HepG2 (cell line): Measurements from ENCODE around the gene WFDC12. TPM values are rescaled to one million over a fixed set of nuclear protein-coding genes. Genes with fewer than 3 reads are reported as not detected.
A peak's percentile ranks its signal among the peaks of the same experiment; 100 is the strongest.

ENCODE experiments used
- ATAC-seq: fragments of 200-7000 bp; cut with Tn5 transposase; 3 replicates; pipeline ENCODE4 v1.9.1; 2020; ENCODE audit warnings: mild to moderate bottlenecking, moderate library complexity
- BruUV-seq: library from RNA; stranded (reverse); fragments of 400-500 nt; replicated peaks from 2 replicates; lab custom pipeline; 2021; lab: Mats Ljungman, UMichigan
- CTCF ChIA-PET: fragments of 300-600 bp; formaldehyde crosslinking; extraction: SDS; loops from one replicate; lab custom pipeline; 2021; ENCODE audit warnings: low total read pairs, inconsistent platforms, low intra/inter-chr PET ratio; lab: Yijun Ruan, JAX
- POLR2A ChIA-PET: fragments of 350-600 bp; sonication (Branson Sonifier 250); formaldehyde crosslinking; loops from one replicate; lab custom pipeline; 2020; ENCODE audit warnings: antibody characterized with exemption, inconsistent platforms; lab: Yijun Ruan, JAX
- DNase-seq: peaks from one replicate; pipeline ENCODE4 v3.0.0-alpha.2; 2015; ENCODE audit warnings: low spot score
- FAIRE-seq: peaks from 3 replicates; lab custom pipeline; 2011; peaks lifted over from hg19 to GRCh38; lab: Jason Lieb, UNC
- H2AFZ ChIP-seq: one replicate; pipeline ENCODE4 v1.6.1; 2011; ENCODE audit warnings: low read length, inconsistent platforms
- H3K27ac ChIP-seq: fragments of 300-600 bp; 3 replicates; pipeline ENCODE4 v1.8.0; 2011; ENCODE audit warnings: mixed run types, mild to moderate bottlenecking, mixed read lengths, low read length, inconsistent platforms; ENCODE audit not compliant: insufficient read depth; ENCODE audit errors: extremely low read length
- H3K27me3 ChIP-seq, 2 experiments: fragments of 200-600 bp in 1 of 2; 2 replicates in 1 of 2; 3 replicates in 1 of 2; pipeline versions ENCODE4 v1.6.0 to v1.8.0; 2011; ENCODE audit warnings: low read length in 2 of 2, mild to moderate bottlenecking in 2 of 2, moderate library complexity in 2 of 2, inconsistent platforms in 1 of 2; ENCODE audit not compliant: insufficient read depth in 2 of 2, control insufficient read depth in 1 of 2
- H3K36me3 ChIP-seq, 2 experiments: fragments of 200-600 bp in 1 of 2; replicated peaks in 1 of 2; 2 replicates in 1 of 2; 3 replicates in 1 of 2; pipeline versions ENCODE4 v1.5.1 to v1.8.0; 2011; ENCODE audit warnings: low read length in 2 of 2, inconsistent platforms in 1 of 2; ENCODE audit not compliant: insufficient read depth in 2 of 2, control insufficient read depth in 1 of 2
- H3K4me1 ChIP-seq: 2 replicates; pipeline ENCODE4 v1.5.1; 2012; ENCODE audit warnings: low read length, inconsistent platforms; ENCODE audit not compliant: insufficient read depth
- H3K4me2 ChIP-seq: 2 replicates; pipeline ENCODE4 v1.6.0; 2011; ENCODE audit warnings: low read depth, low read length, inconsistent platforms
- H3K4me3 ChIP-seq, 3 experiments: fragments of 200-600 bp in 1 of 3; sonication (generic), shearing (Covaris generic) in 1 of 3; replicated peaks in 1 of 3; 2 replicates each; pipeline ENCODE4 v1.5.1; 2011 to 2016; ENCODE audit warnings: low read length in 3 of 3, inconsistent platforms in 2 of 3, low read depth in 2 of 3, mild to moderate bottlenecking in 2 of 3, control low read depth in 1 of 3, mixed read lengths in 1 of 3; ENCODE audit not compliant: insufficient read depth in 1 of 3
- H3K79me2 ChIP-seq: one replicate; pipeline ENCODE4 v1.6.1; 2011; ENCODE audit warnings: low read length, inconsistent platforms; ENCODE audit not compliant: insufficient read depth
- H3K9ac ChIP-seq: 2 replicates; pipeline ENCODE4 v1.6.0; 2011; ENCODE audit warnings: mild to moderate bottlenecking, low read depth, low read length, inconsistent platforms; ENCODE audit not compliant: insufficient read depth
- H3K9me3 ChIP-seq: 2 replicates; pipeline ENCODE4 v1.5.1; 2012; ENCODE audit warnings: mild to moderate bottlenecking, low read length
- H4K20me1 ChIP-seq: 2 replicates; pipeline ENCODE4 v1.6.0; 2011; ENCODE audit warnings: inconsistent platforms, mild to moderate bottlenecking, low read length, moderate library complexity; ENCODE audit not compliant: insufficient read depth
- ATF7-NPFF ChIP-seq: sonication (generic); formaldehyde crosslinking; IDR thresholded peaks from 2 replicates; pipeline ENCODE4 v1.8.1; 2023; ENCODE audit warnings: mild to moderate bottlenecking, low read depth, missing genetic modification reagents, moderate library complexity
- DNMT1 ChIP-seq: sonication (generic); formaldehyde crosslinking; IDR thresholded peaks from 2 replicates; pipeline ENCODE4 v1.5.1; 2020; ENCODE audit warnings: mild to moderate bottlenecking, missing genetic modification reagents
- FOXA3 ChIP-seq: IDR thresholded peaks from 2 replicates; pipeline ENCODE4 v1.6.1; 2016; ENCODE audit warnings: missing genetic modification reagents, missing compliant biosample characterization
- HDAC6 ChIP-seq: fragments of 200-600 bp; sonication (generic); IDR thresholded peaks from 2 replicates; pipeline ENCODE4 v1.7.0; 2017; ENCODE audit warnings: mild to moderate bottlenecking, antibody characterized with exemption, low read length, low read depth
- HES4 ChIP-seq: sonication (generic); formaldehyde crosslinking; IDR thresholded peaks from 2 replicates; pipeline ENCODE4 v1.9.0; 2021; ENCODE audit warnings: mild to moderate bottlenecking, missing genetic modification reagents, borderline replicate concordance
- HOXA9 ChIP-seq: sonication (generic); formaldehyde crosslinking; IDR thresholded peaks from 2 replicates; pipeline ENCODE4 v1.8.1; 2022; ENCODE audit warnings: missing genetic modification reagents, mild to moderate bottlenecking, moderate library complexity, borderline replicate concordance
- LCORL ChIP-seq, 2 experiments: fragments of 450-650 bp in 1 of 2; sonication (generic) in 1 of 2; formaldehyde crosslinking in 1 of 2; IDR thresholded peaks; 2 replicates each; pipeline versions ENCODE4 v1.5.0 to v1.6.1; 2017 to 2020; ENCODE audit warnings: antibody characterized with exemption in 1 of 2, missing genetic modification reagents in 1 of 2
- MED13 ChIP-seq: sonication (generic); formaldehyde crosslinking; IDR thresholded peaks from 2 replicates; pipeline ENCODE4 v1.5.0; 2020; ENCODE audit warnings: missing genetic modification reagents
- NFIC ChIP-seq: IDR thresholded peaks from 2 replicates; pipeline ENCODE4 v1.6.1; 2012; ENCODE audit warnings: mild to moderate bottlenecking, low read length, inconsistent platforms
- NONO ChIP-seq, 2 experiments: fragments of 450-650 bp in 1 of 2; sonication (generic) in 1 of 2; formaldehyde crosslinking in 1 of 2; IDR thresholded peaks in 1 of 2; conservative IDR thresholded peaks in 1 of 2; 2 replicates each; pipeline versions ENCODE4 v1.6.1 to v1.8.0; 2017 to 2022; ENCODE audit warnings: mild to moderate bottlenecking in 1 of 2, missing genetic modification reagents in 1 of 2, moderate library complexity in 1 of 2
- POLR2AphosphoS2 ChIP-seq: IDR thresholded peaks from 2 replicates; pipeline ENCODE4 v1.6.1; 2011; ENCODE audit warnings: low read depth, low read length, improper control_type of control experiment
- TEAD2 ChIP-seq: sonication (generic); formaldehyde crosslinking; IDR thresholded peaks from 2 replicates; pipeline ENCODE4 v1.9.0; 2021; ENCODE audit warnings: missing genetic modification reagents
- ZNF260 ChIP-seq: sonication (generic); formaldehyde crosslinking; IDR thresholded peaks from 2 replicates; pipeline ENCODE4 v1.4.0; 2020; ENCODE audit warnings: missing genetic modification reagents, low read depth, mild to moderate bottlenecking, borderline replicate concordance
- ZNF333 ChIP-seq: sonication (generic); formaldehyde crosslinking; IDR thresholded peaks from 2 replicates; pipeline ENCODE4 v1.4.0; 2020; ENCODE audit warnings: mild to moderate bottlenecking, missing genetic modification reagents, borderline replicate concordance
- ZNF33B ChIP-seq: sonication (generic); formaldehyde crosslinking; IDR thresholded peaks from 2 replicates; pipeline ENCODE4 v1.5.1; 2020; ENCODE audit warnings: mild to moderate bottlenecking, missing genetic modification reagents
- ZNF83 ChIP-seq: sonication (generic); formaldehyde crosslinking; IDR thresholded peaks from 2 replicates; pipeline ENCODE4 v1.4.0; 2020; ENCODE audit warnings: missing genetic modification reagents, mild to moderate bottlenecking, borderline replicate concordance
- WGBS: methylation state at CpG from one replicate; pipeline ENCODE4 v1.1.6; 2017; ENCODE audit warnings: low lambda C conversion rate; 5-methylcytosine and 5-hydroxymethylcytosine counted together
- in situ Hi-C: cut with HindIII; loops from 2 replicates; pipeline ENCODE4 v1.10.0; 2017; ENCODE audit warnings: low pct_unique_long_range_greater_than_20kb; ENCODE audit not compliant: extremely low pct_ligation_motif_present
- intact Hi-C: fragments of 100-400 bp; cut with micrococcal nuclease; formaldehyde crosslinking; loops from one replicate; pipeline ENCODE4 v1.10.0; 2022; ENCODE audit not compliant: unreplicated experiment
- polyA plus RNA-seq, 8 experiments: library from polyadenylated mRNA; depleted of rRNA in 3 of 8; stranded (reverse) in 7 of 8; unstranded in 1 of 8; fragments of >200 nt; fragmentation: Illumina TruSeq in 4 of 8; extraction: Trizol in 4 of 8; gene quantifications; 2 replicates each; pipeline versions ENCODE4 v1.2.1 to v1.2.3, GENCODE V29; 2011 to 2016; ENCODE audit warnings: low read depth in 4 of 8, missing spikeins in 1 of 8, mixed read lengths in 1 of 8; ENCODE audit not compliant: insufficient read depth in 1 of 8
- total RNA-seq, 5 experiments: library from RNA; depleted of rRNA; stranded (reverse); fragments of >200 nt; fragmentation: Illumina TruSeq; extraction: Trizol; gene quantifications; 2 replicates each; pipeline ENCODE4 v1.2.3, GENCODE V29; 2016; ENCODE audit warnings: low read depth in 1 of 5
- TF ChIP-seq, protein P1 (sequence below): sonication (generic); formaldehyde crosslinking; IDR thresholded peaks from 2 replicates; pipeline ENCODE4 v1.4.0; 2020; ENCODE audit warnings: missing genetic modification reagents

WFDC12 gene
- total and polyA plus RNA-seq, 2 of the 13 experiments (the other 11 are each of a cell fraction or from before 2014, with no cell fraction given): not detected

GRCh38 chr20:45097485-45098102 lies 26.7 kb downstream of the WFDC12 start:
- TF ChIP-seq MED13: no peak
- peak; percentile 48; the same call in 1 of the 2 replicates for TF ChIP-seq DNMT1 (CRISPR knock-in tag)
- TF ChIP-seq FOXA3: no peak
- TF ChIP-seq ZNF33B (CRISPR knock-in tag): no peak
- TF ChIP-seq, protein P1, sequence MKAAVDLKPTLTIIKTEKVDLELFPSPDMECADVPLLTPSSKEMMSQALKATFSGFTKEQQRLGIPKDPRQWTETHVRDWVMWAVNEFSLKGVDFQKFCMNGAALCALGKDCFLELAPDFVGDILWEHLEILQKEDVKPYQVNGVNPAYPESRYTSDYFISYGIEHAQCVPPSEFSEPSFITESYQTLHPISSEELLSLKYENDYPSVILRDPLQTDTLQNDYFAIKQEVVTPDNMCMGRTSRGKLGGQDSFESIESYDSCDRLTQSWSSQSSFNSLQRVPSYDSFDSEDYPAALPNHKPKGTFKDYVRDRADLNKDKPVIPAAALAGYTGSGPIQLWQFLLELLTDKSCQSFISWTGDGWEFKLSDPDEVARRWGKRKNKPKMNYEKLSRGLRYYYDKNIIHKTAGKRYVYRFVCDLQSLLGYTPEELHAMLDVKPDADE (CRISPR knock-in tag): no peak
- TF ChIP-seq ATF7-NPFF (CRISPR knock-in tag): no peak
- no peak for TF ChIP-seq HOXA9 (CRISPR knock-in tag)
- no peak for TF ChIP-seq NONO (IDR thresholded peaks at IDR 0.05)
- TF ChIP-seq NONO (CRISPR knock-in tag; conservative IDR thresholded peaks at IDR 0.05): no peak
- no peak for TF ChIP-seq HDAC6
- no peak for TF ChIP-seq ZNF333 (CRISPR knock-in tag)
- no peak for TF ChIP-seq TEAD2 (CRISPR knock-in tag)
- no peak for TF ChIP-seq ZNF260 (CRISPR knock-in tag)
- TF ChIP-seq NFIC: no peak
- no peak for TF ChIP-seq POLR2AphosphoS2
- TF ChIP-seq HES4 (CRISPR knock-in tag): 0 out of 2 replicates have a peak, but pooled peaks have one; percentile 53
- no peak for TF ChIP-seq LCORL (IDR thresholded peaks at IDR 0.05)
- no peak for TF ChIP-seq LCORL (CRISPR knock-in tag; IDR thresholded peaks at IDR 0.05)
- TF ChIP-seq ZNF83 (CRISPR knock-in tag): no peak
- Histone ChIP-seq H3K4me2 (no peak overlapping the region), H3K36me3 (no peaks in the 10 kb centered on the region), H3K79me2 (no peaks in the 10 kb centered on the region), H3K4me1 (peaks cover 12% of the 10 kb centered on the region), H3K27me3 (peaks cover 0 to 31% of the 10 kb centered on the region in 2 experiments; a peak in 4 of 5 replicates), H3K9ac (no peak overlapping the region), H2AFZ (no peak overlapping the region), H3K27ac (no peak overlapping the region), H4K20me1 (no peaks in the 10 kb centered on the region), H3K9me3 (no peaks in the 10 kb centered on the region), H3K4me3 (no peak overlapping the region)
- BruUV-seq: no TSS peak
- ChIA-PET POLR2A (no interaction called here), CTCF (interaction anchor here (2.6 kb wide), 1 partner anchor 53 kb away, joined by 47 read pairs; no protein-coding TSS in a partner anchor)
- 85% methylated on average over 56 of the region's 56 CpGs for WGBS
- no peak for DNase-seq
- in situ Hi-C loops (loop anchor here (10.0 kb wide), 1 partner anchor 53 kb away; no protein-coding TSS in a partner anchor), intact Hi-C loops (no loop called here)
- no peak for ATAC-seq
- no peak for FAIRE-seq
